ENCODE data around the gene MCF2L2. TPM values are rescaled to one million over a fixed set of nuclear protein-coding genes. Genes with fewer than 3 reads are reported as not detected.

MCF2L2 gene
- total RNA-seq, 1 experiment from 2014 or later: not detected

GRCh38 chr3:183327343-183327742 lies 101.1 kb downstream of the MCF2L2 start:
- DNase-seq (ENCODE audit: low spot score): no peak

GRCh38 chr3:183324083-183324482 lies 104.3 kb downstream of the MCF2L2 start:
- DNase-seq (ENCODE audit: low spot score): no peak

DNA sequence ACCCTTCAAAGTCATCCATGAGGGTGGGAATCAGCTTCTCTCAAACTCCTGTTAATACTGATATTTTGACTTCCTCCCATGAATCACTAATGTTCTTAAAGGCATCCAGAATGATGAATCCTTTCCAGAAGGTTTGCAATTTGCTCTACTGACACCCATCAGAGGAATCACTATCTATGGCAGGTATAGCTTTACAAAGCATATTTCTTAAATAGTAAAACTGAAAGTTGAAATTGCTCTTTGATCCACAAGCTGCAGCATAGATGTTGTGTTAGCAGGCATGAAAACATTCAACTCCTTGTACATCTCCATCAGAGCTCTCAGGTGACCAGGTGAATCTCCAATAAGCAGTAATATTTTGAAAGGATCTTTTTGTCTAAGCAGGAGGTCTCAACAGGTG lies 109.0 kb downstream of the MCF2L2 start:
- DNase-seq (ENCODE audit: low spot score): no peak

DNA sequence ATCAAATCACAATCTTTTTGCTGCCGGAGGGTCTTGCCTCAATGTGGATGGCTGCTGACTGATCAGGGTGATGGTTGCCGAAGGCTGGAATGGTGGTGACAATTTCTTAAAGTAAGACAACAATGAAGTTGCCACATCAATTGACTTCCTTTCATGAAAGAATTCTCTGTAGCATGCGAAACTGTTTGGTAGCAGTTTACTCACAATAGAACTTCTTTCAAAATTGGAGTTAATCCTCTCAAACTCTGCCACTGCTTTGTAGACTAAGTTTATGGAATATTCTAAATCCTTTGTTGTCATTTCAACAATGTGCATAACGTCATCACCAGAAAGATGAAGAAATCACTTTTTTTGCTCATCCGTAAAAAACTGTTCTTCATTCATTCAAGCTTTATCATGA lies 109.5 kb downstream of the MCF2L2 start:
- no peak for DNase-seq (ENCODE audit: low spot score)

DNA sequence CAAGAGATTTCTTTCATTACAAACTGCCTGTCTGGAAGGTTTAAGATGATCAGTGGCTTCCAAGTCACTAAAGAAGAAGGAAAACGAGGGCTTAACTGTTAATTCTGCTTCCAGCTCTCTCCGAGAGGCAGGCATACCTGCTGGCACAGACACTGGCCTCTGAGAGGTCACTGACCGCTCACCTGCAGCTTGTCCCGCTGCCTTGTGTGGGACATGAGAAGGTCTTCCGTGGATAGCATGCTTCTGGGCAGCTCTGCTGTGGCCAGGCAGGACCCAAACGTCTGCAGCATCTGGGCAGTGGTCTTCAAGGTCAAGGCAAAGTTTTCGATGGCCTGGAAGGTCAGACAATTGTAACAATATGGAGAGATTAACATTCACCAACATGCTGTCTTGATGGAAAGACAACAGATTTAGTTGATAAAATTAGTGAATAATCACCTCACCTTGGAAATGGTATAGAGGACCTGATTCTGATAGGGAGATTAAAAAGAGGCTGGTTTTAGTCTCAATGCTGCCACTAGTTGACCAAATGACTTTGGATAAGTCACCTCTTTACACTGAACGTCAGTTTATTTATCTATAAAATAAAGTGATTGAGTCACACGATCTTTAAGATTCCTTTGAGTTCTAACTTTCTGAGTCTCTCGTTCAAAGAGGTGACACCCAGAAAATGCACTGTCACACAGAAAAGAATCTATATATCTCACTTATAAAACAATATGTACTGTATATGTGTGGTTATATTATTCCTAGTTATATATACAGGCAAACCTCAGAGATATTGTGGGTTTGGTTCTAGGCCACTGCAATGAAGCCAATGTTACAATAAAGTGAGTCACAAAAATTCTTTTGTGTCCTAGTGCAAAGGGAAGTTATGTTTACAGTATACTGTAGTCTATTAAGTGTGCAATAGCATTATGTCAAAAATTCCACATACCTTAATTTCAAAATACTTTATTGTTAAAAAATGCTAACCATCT lies 110.2 kb downstream of the MCF2L2 start:
- DNase-seq (ENCODE audit: low spot score): no peak

GRCh38 chr3:183317271-183317670 lies 111.1 kb downstream of the MCF2L2 start:
- DNase-seq (ENCODE audit: low spot score): no peak

DNA sequence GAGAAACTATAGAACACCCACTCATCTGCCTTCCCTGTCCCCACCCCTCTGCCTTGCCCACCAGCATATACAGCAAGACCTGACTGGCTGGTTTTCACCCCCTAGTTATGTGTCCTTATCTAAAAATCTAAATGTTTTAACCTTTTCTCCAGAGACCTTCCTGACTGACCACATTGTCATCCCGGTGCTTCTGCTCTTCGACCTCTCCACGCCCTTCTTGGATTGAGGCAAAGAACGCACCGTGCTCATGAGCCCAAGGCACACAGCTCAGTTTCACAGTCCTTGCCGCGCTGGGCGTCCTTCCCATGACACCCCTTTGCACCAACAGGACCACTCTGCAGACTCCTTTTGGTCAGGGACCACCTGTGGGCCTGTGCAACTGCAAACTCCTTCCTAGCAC lies 112.7 kb downstream of the MCF2L2 start:
- DNase-seq (ENCODE audit: low spot score): no peak

- no peak for DNase-seq (ENCODE audit: low spot score)
Measured at GRCh38 chr3:183313764-183314163, 114.7 kb downstream of the MCF2L2 start.

DNA sequence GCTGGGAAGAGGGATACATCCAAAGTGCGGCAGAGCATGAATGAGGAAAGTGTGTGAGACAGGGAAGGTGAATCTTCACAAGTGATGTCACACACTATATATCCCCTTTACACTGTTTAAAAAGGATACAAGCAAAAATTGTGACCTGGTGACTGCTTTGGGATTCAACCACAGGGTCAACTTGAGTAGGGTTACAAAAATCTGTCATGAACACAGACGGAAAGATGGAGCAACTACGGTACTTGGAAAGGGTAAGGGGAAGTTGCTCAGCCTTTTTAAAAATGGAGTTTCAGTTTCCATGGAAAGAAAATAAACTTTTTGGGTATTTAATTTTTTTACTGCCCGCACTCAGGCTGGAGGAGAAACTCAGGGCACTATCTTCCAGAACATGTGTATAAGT lies 115.1 kb downstream of the MCF2L2 start:
- DNase-seq (ENCODE audit: low spot score): no peak

- DNase-seq (ENCODE audit: low spot score): no peak
Measured at GRCh38 chr3:183312433-183312832, 116.0 kb downstream of the MCF2L2 start.

DNA sequence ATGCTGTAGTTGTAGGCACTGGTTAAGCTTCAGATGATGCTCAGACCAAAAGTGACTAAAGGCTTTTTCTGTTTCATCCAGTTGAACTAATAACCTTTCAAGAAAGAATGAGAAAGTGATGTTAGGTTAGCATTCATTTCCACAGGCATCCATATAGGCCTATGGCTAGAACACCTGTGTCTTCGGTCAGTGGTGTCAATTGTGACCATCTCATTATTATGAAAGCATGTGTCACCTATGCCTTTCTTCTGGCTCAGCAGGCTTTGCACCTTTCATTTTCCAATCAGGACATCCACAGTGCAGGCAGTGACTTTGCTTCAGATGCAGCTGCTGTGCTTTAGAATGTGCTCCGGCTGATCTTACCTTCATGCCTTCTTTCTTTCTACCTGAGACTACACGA lies 117.5 kb downstream of the MCF2L2 start:
- DNase-seq (ENCODE audit: low spot score): no peak

- DNase-seq (ENCODE audit: low spot score): no peak
Measured at GRCh38 chr3:183309276-183309675, 119.1 kb downstream of the MCF2L2 start.

GRCh38 chr3:183308751-183309150 lies 119.7 kb downstream of the MCF2L2 start:
- DNase-seq (ENCODE audit: low spot score): no peak

- DNase-seq (ENCODE audit: low spot score): peak; percentile 45
Measured at GRCh38 chr3:183307749-183308148, 120.7 kb downstream of the MCF2L2 start.

DNA sequence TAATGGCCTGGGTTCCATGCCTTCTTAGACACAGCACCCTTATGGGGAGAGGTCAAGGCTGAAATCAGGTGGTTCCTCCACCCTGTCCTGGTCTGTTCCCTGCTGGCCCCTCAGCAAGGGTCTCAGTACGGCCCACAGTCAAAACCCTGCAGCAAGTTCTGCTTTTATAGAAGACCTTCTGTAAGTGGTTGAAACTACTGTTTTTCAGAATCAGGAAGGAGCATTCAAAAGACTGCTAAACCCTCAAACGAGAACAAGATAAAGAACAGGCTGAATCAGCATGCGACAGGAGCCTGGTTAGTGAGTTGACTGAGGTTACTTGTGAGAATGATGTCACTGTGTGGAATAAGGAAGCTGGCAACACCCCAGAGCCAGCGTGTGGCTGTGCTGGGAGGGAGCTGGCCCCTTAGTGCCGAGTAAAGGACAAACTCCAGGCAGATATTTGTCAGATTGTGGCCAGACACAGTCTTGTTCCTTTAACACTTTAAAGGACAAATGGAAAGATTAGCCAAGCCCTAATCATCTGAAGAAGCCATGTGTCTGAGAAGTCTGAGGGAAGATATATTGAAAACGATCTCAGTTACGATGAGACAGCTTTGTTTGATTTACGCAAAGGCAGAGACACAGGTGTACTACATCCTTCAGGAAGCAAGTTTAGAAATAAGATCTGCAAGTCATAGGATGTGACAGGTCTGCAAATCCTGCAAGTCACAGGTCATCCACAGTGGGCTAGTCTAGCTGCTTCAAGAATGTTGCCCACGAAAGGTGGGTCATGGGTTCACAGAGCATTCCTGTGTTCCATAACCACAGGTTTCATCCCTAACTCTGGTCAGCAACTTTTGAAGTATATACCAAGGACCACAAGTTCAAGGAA lies 121.4 kb downstream of the MCF2L2 start:
- peak; percentile 84 for DNase-seq (ENCODE audit: low spot score)

DNA sequence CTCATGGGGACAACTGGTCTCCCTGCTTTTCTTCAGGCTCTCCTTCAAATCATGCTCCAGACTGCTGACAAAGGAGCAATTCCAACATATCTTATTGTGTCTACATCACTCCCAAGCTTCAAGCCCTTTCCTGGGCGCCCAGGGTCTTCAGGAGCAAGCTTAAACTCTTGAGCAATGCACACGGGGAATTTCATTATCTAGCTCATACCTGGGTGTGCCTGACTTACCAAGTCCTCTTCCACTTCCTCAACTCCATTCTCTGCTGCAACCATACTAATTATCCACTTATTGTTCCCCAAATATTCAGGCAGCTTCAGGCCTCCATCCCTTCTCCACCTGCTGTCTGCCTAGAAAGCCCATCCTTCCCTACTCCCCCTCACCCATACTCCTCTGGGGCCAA lies 124.7 kb downstream of the MCF2L2 start:
- DNase-seq (ENCODE audit: low spot score): no peak

- no peak for DNase-seq (ENCODE audit: low spot score)
Measured at GRCh38 chr3:183301937-183302580, 126.4 kb downstream of the MCF2L2 start.

DNA sequence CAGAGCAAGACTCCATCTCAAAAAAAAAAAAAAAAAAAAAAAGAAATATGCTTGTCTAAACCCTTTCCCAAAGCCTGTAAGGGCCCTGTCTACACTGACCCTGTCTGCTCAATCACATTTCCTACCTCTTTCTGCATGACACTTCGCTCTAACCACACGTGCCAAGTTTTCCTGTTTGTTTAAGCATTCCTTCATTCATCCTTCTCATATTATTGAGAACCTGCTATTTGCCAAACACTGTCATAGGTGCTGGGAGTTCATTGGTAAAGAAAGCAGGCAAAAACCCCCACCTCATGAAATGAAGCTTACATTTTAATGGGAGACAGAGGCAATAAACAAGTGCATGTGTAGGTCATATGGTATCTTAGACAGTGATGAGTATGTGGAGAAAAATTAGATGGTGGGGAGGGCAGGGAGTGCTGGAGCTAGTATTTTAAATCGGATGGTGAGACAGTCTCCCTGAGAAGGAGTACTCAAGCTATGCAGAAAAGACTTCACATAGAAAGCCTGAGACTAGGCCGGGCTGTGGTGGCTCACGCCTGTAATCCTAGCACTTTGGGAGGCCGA lies 127.3 kb downstream of the MCF2L2 start:
- no peak for DNase-seq (ENCODE audit: low spot score)

- no peak for DNase-seq (ENCODE audit: low spot score)
Measured at GRCh38 chr3:183299976-183300375, 128.4 kb downstream of the MCF2L2 start.

GRCh38 chr3:183298701-183299153 lies 129.7 kb downstream of the MCF2L2 start:
- no peak for DNase-seq (ENCODE audit: low spot score)

- no peak for DNase-seq (ENCODE audit: low spot score)
Measured at GRCh38 chr3:183296944-183297343, 131.5 kb downstream of the MCF2L2 start.

All from HT-29 (cell line).